Adrenal gland (tissue), 12 donors: ENCODE measurements around the gene HES7. TPM values are rescaled to one million over a fixed set of nuclear protein-coding genes. Genes with fewer than 3 reads are reported as not detected.

Source experiments
- DNase-seq, 7 donors: peaks; one replicate each; pipeline ENCODE4 v3.0.0-alpha.2; 2019 to 2020
- H3K27ac ChIP-seq, 5 donors: fragments of 200-600 bp; sonication (generic) in 4 of 5; 1 replicate in 3 of 5; 2 replicates in 2 of 5; pipeline versions ENCODE4 v1.5.1 to v1.8.0; 2016 to 2020; ENCODE audit warnings: mild to moderate bottlenecking in 1 of 5
- H3K27me3 ChIP-seq: fragments of 200-600 bp; 2 replicates; pipeline ENCODE4 v1.8.0; 2021
- H3K36me3 ChIP-seq, 2 donors: fragments of 200-600 bp; replicated peaks in 1 of 2; 1 replicate in 1 of 2; 2 replicates in 1 of 2; pipeline versions ENCODE4 v1.5.1 to v1.8.0; 2018 to 2022
- H3K4me1 ChIP-seq, 2 donors: fragments of 200-600 bp; replicated peaks in 1 of 2; 1 replicate in 1 of 2; 2 replicates in 1 of 2; pipeline versions ENCODE4 v1.5.1 to v1.8.0; 2018 to 2021
- H3K4me3 ChIP-seq, 4 donors: fragments of 200-600 bp; sonication (generic) in 3 of 4; one replicate each; pipeline ENCODE4 v1.5.1; 2016 to 2018
- H3K9me3 ChIP-seq, 3 donors: fragments of 200-600 bp; sonication (generic) in 1 of 3; replicated peaks in 1 of 3; 1 replicate in 2 of 3; 2 replicates in 1 of 3; pipeline versions ENCODE4 v1.5.1 to v1.8.0; 2016 to 2021
- POLR2A ChIP-seq, 2 donors: fragments of 450-650 bp; IDR thresholded peaks; one replicate each; pipeline ENCODE4 v1.6.1; 2017; ENCODE audit warnings: antibody characterized with exemption in 2 of 2, mild to moderate bottlenecking in 2 of 2, moderate library complexity in 1 of 2
- WGBS, 4 donors: extraction: QIAGEN DNeasy Blood & Tissue Kit in 2 of 4; methylation state at CpG; one replicate each; pipeline versions ENCODE4 v1.1.5 to v1.1.7; 2013 to 2017; 5-methylcytosine and 5-hydroxymethylcytosine counted together
- intact Hi-C, 2 donors: fragments of 100-400 bp; cut with DNase I; formaldehyde crosslinking; loops; one replicate each; pipeline versions ENCODE4 v1.14.1 to v1.15.0; 2022 to 2023
- polyA plus RNA-seq, 3 donors: library from polyadenylated mRNA; stranded (reverse); fragments of 200-250 nt in 2 of 3; fragments of 350-450 nt in 1 of 3; fragmentation: Illumina TruSeq in 1 of 3; extraction: RNeasy Lipid Tissue Mini Kit (QIAGEN cat#74804) in 1 of 3; gene quantifications; one replicate each; pipeline ENCODE4 v1.2.3, GENCODE V29; 2013 to 2014
- total RNA-seq, 9 donors: library from RNA; depleted of rRNA in 4 of 9; stranded (reverse); fragments of >200 nt in 4 of 9; fragments of 120-200 nt in 1 of 9; fragmentation: NEBNext Ultra II Directional in 1 of 9; extraction: Animal tissue kit (Norgen Biotek cat#: 25700) in 1 of 9; gene quantifications; one replicate each; pipeline versions ENCODE4 v1.1.0 to v1.2.4, GENCODE V29; 2013 to 2023
- TF ChIP-seq, protein P1 (sequence below), 6 experiments: fragments of 450-650 bp in 4 of 6; fragments of 200-600 bp in 2 of 6; sonication (generic) in 1 of 6; IDR thresholded peaks; 1 replicate in 5 of 6; 2 replicates in 1 of 6; pipeline versions ENCODE4 v1.5.1 to v1.8.0; 2016 to 2021; ENCODE audit warnings: antibody characterized with exemption in 6 of 6, mild to moderate bottlenecking in 2 of 6, moderate library complexity in 1 of 6
- donor health status: healthy with polysubstance abuse.
- donor health status: Bipolar disorder and iron deficiency.
- donor health status: DM: yes; HTN: yes; CAD: no.
- donor health status: DM: no; HTN: no; CAD: no.
- donor health status: DM: no; HTN: no; CAD: no.
- donor health status: DM: yes; HTN: yes; CAD: no.

The HES7 gene
- total and polyA plus RNA-seq, 12 donors, result 0.06 to 1.0 (median 0.32) TPM; not detected in 7

DNA sequence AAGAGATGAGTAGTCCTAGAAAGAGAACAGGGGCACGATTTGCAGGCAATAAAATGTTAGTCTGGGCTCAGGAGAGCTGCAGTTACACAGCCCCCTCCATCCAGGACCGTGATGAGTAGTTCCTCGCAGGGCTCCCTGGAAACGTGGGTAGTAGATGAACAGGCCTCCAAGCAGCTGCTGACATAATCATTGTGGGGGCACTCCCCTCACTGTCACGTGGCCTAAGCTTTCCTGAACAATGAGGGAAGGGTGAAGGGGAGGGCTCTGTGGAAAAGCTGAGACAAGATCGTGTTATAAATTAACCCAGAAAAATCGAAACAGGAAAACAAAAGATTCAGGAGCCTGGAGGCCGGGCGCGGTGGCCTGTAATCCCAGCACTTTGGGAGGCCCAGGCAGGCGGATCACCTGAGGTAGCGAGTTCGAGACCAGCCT is 29.6 kb upstream of the HES7 start:
- 6 to 10% (median 9%) methylated on average over 13 of the region's 13 CpGs for WGBS, 4 donors
- H3K9me3 ChIP-seq, result no peaks in the 10 kb centered on the region
- no peaks in the 10 kb centered on the region for H3K27me3 ChIP-seq
- DNase-seq, result peak; percentile 82 to 95 (median 92)
- peak overlapping the region in 2 of 4 donors; percentile 5 to 93 for H3K4me3 ChIP-seq
- H3K4me1 ChIP-seq, result peaks cover 34% of the 10 kb centered on the region in 2 donors
- intact Hi-C loops, result no loop called here
- H3K36me3 ChIP-seq, result peaks cover 0 to 27% of the 10 kb centered on the region in 2 donors
- H3K27ac ChIP-seq, result peak overlapping the region; percentile 99 to 100 (median 100)
- TF ChIP-seq POLR2A (IDR thresholded peaks at IDR 0.05), result peak; percentile 43 to 63
- TF ChIP-seq, protein P1, sequence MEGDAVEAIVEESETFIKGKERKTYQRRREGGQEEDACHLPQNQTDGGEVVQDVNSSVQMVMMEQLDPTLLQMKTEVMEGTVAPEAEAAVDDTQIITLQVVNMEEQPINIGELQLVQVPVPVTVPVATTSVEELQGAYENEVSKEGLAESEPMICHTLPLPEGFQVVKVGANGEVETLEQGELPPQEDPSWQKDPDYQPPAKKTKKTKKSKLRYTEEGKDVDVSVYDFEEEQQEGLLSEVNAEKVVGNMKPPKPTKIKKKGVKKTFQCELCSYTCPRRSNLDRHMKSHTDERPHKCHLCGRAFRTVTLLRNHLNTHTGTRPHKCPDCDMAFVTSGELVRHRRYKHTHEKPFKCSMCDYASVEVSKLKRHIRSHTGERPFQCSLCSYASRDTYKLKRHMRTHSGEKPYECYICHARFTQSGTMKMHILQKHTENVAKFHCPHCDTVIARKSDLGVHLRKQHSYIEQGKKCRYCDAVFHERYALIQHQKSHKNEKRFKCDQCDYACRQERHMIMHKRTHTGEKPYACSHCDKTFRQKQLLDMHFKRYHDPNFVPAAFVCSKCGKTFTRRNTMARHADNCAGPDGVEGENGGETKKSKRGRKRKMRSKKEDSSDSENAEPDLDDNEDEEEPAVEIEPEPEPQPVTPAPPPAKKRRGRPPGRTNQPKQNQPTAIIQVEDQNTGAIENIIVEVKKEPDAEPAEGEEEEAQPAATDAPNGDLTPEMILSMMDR (IDR thresholded peaks at IDR 0.05), result no peak

DNA sequence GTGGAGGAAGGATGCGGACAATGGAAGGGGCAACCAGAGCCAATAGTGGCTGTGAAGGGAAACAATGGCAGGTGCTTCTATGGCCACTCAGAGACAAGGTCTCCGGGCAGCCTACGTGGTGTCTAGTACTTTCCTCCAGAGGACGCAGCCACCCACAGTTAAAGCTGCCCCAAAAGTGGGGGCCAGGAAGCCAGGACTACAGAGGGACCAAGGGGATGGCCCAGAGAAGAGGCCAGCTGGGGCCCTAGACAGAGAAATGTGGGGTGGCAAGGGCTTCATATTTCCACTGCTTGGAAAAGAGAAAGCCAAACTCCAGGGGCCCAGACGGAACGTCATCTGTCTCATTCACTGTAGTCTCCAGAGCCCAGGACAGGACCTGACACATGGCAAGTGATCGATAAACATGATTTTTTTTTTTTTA is 29.1 kb upstream of the HES7 start:
- Histone ChIP-seq H3K9me3 (no peaks in the 10 kb centered on the region), H3K27me3 (no peaks in the 10 kb centered on the region), H3K4me3 (peak overlapping the region in 1 of 4 donors; percentile 93), H3K36me3 (peaks cover 0 to 32% of the 10 kb centered on the region in 2 donors), H3K27ac (peak overlapping the region; percentile 99 to 100 (median 100)), H3K4me1 (peaks cover 31 to 34% of the 10 kb centered on the region in 2 donors)
- DNase-seq, result peak in 5 of 7 donors; percentile 42 to 75 (median 56)
- no peak for TF ChIP-seq POLR2A (IDR thresholded peaks at IDR 0.05)
- TF ChIP-seq, protein P1 (IDR thresholded peaks at IDR 0.05), result no peak
- 36 to 64% (median 48%) methylated on average over 7 of the region's 7 CpGs for WGBS, 4 donors
- intact Hi-C loops, result no loop called here

DNA sequence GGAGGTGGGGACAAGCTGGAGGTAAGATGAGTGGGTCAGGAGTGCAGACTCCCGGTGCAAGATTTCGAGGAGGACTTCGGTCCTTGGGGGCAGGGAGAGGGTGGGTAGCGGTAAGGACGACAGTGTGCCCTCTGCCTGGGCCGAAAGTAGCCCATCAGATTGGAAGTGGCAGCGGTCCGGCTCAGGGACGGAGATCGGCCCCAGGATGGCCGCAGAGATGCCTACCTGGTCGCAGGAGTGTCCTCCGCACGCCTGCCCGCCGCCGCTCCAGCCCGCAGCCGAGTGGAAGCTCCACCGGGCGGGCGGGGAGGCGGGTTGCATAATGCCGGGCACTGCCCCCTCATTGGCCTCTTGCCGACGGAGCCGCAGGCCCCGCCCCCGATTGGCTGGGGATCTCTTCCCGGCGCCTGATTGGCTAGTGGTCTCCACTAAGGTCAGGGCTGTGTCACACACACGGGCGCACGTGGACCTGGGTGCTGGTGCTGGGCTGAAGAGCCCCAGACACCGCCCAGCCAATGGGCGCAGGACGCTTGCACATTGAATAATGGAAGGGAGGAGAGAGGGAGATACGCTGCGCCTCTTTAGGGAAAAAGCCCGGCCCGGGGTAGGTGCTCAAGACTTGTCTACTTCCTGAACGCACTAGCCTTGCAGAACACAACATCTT is 28.3 kb upstream of the HES7 start, which contains the start of gene PER1:
TSS of gene PER1 (minus strand) at position 293 of the 664 bp plus-strand sequence. CDS start 1,698 bp downstream, outside the sequence.
- 2 to 6% (median 2%) methylated on average over 23 to 42 of the region's 42 CpGs for WGBS, 4 donors
- Histone ChIP-seq H3K36me3 (peaks cover 0 to 40% of the 10 kb centered on the region in 2 donors), H3K9me3 (no peaks in the 10 kb centered on the region), H3K27ac (peak within 1 kb of the TSS; percentile 99 to 100 (median 100)), H3K27me3 (no peaks in the 10 kb centered on the region), H3K4me1 (peaks cover 34 to 39% of the 10 kb centered on the region in 2 donors), H3K4me3 (peak within 1 kb of the TSS in 3 of 4 donors; percentile 46 to 93 (median 47))
- DNase-seq, result peak; percentile 99 to 100 (median 99)
- TF ChIP-seq, protein P1 (IDR thresholded peaks at IDR 0.05), result peak in 1 of 6 experiments; percentile 7
- peak; percentile 98 to 99 for TF ChIP-seq POLR2A (IDR thresholded peaks at IDR 0.05)
- intact Hi-C loops, result no loop called here

DNA sequence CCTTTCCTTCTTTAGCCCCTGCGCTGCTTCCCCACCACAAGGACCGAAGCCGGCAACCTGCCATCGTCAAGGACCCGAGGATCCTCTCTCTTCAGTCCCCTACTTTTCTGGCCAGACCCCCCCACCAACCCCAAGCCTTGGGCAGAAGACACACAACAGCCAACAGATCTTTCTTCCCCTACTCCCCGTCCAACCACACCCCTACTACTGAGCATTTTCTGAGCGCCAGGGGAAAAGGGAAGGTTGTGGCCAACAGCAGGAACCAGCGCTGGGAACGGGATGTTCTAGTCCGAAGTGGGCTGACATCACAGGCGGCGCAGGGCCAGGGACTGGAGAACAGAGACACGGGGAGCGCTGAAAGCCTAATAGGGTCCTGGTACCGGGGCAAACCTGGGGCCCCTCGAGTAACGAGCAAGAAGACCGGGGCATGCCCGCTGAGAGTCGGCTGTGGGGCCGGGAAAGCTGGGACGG is 27.8 kb upstream of the HES7 start:
- Histone ChIP-seq H3K27ac (peak overlapping the region; percentile 99 to 100 (median 100)), H3K36me3 (peaks cover 0 to 45% of the 10 kb centered on the region in 2 donors), H3K9me3 (no peaks in the 10 kb centered on the region), H3K27me3 (no peaks in the 10 kb centered on the region), H3K4me3 (peak overlapping the region in 3 of 4 donors; percentile 46 to 93 (median 47)), H3K4me1 (peaks cover 29 to 45% of the 10 kb centered on the region in 2 donors)
- WGBS, 4 donors, result 1 to 2% (median 1%) methylated on average over 7 to 22 of the region's 22 CpGs
- TF ChIP-seq POLR2A (IDR thresholded peaks at IDR 0.05), result no peak
- TF ChIP-seq, protein P1 (IDR thresholded peaks at IDR 0.05), result no peak
- DNase-seq, result peak; percentile 79 to 95 (median 90)
- intact Hi-C loops, result no loop called here
